Right renal cortex interstitium (tissue), 3 donors: ENCODE data around the gene CCDC188. TPM values are rescaled to one million over a fixed set of nuclear protein-coding genes. Genes with fewer than 3 reads are reported as not detected.

Experiments used
- DNase-seq, 3 donors: peaks; one replicate each; pipeline ENCODE4 v3.0.0-alpha.2; 2013; ENCODE audit warnings: low read depth in 3 of 3, low spot score in 2 of 3
- polyA plus RNA-seq, 3 donors: library from polyadenylated mRNA; unstranded; fragments of 120-200 nt; gene quantifications; one replicate each; pipeline ENCODE4 v1.2.1, GENCODE V29; 2013; ENCODE audit not compliant: insufficient read length in 3 of 3

Gene CCDC188
- polyA plus RNA-seq, 3 donors = 0.47 to 0.71 (median 0.53) TPM

- DNase-seq = no peak
Observed at GRCh38 chr22:20186183-20186870, 35.5 kb upstream of the CCDC188 start.

- no peak for DNase-seq
Observed at GRCh38 chr22:20185750-20186149, 34.9 kb upstream of the CCDC188 start.

GRCh38 chr22:20184501-20185165, 33.8 kb upstream of the CCDC188 start:
- DNase-seq = no peak

GRCh38 chr22:20183823-20184222, 33.0 kb upstream of the CCDC188 start:
- no peak for DNase-seq

- DNase-seq = no peak
Observed at GRCh38 chr22:20183101-20183500, 32.2 kb upstream of the CCDC188 start.

- DNase-seq = no peak
Observed at GRCh38 chr22:20182365-20182764, 31.5 kb upstream of the CCDC188 start.

GRCh38 chr22:20181884-20182236, 31.0 kb upstream of the CCDC188 start:
- no peak for DNase-seq

GRCh38 chr22:20181194-20181883, 30.5 kb upstream of the CCDC188 start:
- no peak for DNase-seq

- DNase-seq = no peak
Observed at GRCh38 chr22:20180640-20181039, 29.8 kb upstream of the CCDC188 start.

GRCh38 chr22:20180245-20180630, 29.4 kb upstream of the CCDC188 start:
- DNase-seq = no peak

- no peak for DNase-seq
Observed at GRCh38 chr22:20179455-20180244, 28.8 kb upstream of the CCDC188 start.

GRCh38 chr22:20178915-20179227, 28.0 kb upstream of the CCDC188 start:
- DNase-seq = no peak

GRCh38 chr22:20178075-20178914, 27.4 kb upstream of the CCDC188 start:
- DNase-seq = no peak

- DNase-seq = no peak
Observed at GRCh38 chr22:20177217-20177911, 26.5 kb upstream of the CCDC188 start.

GRCh38 chr22:20176421-20177085, 25.7 kb upstream of the CCDC188 start:
- DNase-seq = no peak

- DNase-seq = no peak
Observed at GRCh38 chr22:20175597-20175900, 24.7 kb upstream of the CCDC188 start.

GRCh38 chr22:20174785-20175596, 24.1 kb upstream of the CCDC188 start:
- no peak for DNase-seq

GRCh38 chr22:20173772-20174171, 22.9 kb upstream of the CCDC188 start:
- no peak for DNase-seq

- no peak for DNase-seq
Observed at GRCh38 chr22:20173246-20173645, 22.4 kb upstream of the CCDC188 start.
